Inflammatory macrophage treated with lipopolysaccharide for 4 hours (primary cell): Measurements from ENCODE around the gene MAGI1.

Source experiments
- DNase-seq: peaks from one replicate; pipeline ENCODE4 v3.0.0-alpha.2; 2020

The MAGI1 gene

GRCh38 chr3:65443739-65444446 lies 594.8 kb downstream of the MAGI1 start:
- DNase-seq = no peak

- DNase-seq = no peak
These were observed 599.0 kb downstream of the MAGI1 start for GRCh38 chr3:65439641-65440284.

- DNase-seq = no peak
These were observed 600.1 kb downstream of the MAGI1 start for GRCh38 chr3:65438612-65439011.

- DNase-seq = no peak
These were observed 600.6 kb downstream of the MAGI1 start for GRCh38 chr3:65438096-65438495.

- DNase-seq = no peak
These were observed 602.1 kb downstream of the MAGI1 start for GRCh38 chr3:65436580-65436979.

- DNase-seq = no peak
These were observed 605.2 kb downstream of the MAGI1 start for GRCh38 chr3:65433480-65433879.

DNA sequence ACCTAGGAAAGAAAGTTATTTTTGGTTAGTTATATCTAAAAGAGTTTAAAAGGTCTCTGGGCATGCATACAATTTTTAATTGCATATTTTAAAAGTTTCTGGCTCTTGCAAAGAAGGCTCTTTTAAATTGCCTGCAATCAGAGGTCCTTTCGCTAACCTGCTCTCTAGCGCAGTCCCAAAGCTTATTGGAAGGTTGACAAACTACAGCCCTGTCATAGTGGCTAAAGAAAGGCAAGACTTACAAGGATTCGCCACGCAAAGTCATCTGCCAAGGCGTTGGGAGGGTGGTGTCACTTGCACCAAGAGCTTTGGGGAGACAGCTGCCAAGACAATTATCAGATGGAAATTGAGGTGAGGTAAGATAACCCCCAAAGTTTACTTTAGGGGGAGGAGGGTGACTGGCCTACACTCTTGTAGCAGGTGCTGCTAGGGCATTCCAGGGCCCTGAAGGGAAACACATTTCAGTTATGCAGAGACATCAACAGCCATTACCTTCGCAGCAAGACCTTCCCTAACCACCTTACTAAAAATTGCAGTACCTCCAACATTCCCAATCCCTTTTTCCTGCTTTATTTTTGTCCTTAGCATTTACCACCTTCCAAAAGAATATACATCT lies 606.2 kb downstream of the MAGI1 start:
- DNase-seq = no peak

DNA sequence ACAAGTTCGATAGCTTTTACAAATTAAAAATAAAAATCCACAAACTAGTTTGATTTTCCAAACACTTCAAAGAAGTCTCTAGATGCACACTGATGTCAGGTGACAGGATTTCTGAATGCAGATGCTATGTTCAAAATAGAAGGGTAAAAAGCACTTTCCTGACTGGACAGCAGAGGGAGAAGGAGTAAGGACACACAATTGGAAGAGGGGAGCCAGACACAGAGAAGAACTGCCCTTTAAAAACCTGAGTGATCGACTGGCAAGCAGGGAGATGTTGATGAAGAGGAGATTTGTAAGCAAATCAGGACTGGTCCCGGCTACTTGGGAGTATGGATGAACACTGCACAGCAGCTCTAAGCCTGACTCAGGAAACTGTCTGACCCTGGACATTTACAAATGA lies 612.8 kb downstream of the MAGI1 start:
- DNase-seq = no peak

DNA sequence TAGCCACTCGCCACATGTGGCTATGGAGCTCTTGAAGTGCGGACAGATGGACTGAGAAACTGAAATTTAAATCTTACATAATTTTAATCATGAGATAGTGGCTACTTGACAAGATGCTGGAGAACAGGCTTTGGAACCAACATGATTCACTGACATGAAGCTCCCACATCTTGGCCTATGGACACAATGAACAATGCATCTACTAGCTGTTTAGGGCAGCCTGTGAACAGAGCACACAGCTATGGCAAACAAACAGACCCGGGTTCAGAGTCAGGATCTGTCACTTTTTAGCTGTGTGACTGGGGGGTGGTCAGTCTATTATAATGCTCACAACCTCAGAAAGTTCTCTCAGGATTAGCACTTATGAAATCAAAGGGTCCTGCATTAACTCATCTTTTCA lies 616.6 kb downstream of the MAGI1 start:
- DNase-seq = no peak

- no peak for DNase-seq
These were observed 619.5 kb downstream of the MAGI1 start for GRCh38 chr3:65419233-65419632.

- no peak for DNase-seq
These were observed 624.8 kb downstream of the MAGI1 start for GRCh38 chr3:65413891-65414290.

- no peak for DNase-seq
These were observed 626.1 kb downstream of the MAGI1 start for GRCh38 chr3:65412588-65412987.

DNA sequence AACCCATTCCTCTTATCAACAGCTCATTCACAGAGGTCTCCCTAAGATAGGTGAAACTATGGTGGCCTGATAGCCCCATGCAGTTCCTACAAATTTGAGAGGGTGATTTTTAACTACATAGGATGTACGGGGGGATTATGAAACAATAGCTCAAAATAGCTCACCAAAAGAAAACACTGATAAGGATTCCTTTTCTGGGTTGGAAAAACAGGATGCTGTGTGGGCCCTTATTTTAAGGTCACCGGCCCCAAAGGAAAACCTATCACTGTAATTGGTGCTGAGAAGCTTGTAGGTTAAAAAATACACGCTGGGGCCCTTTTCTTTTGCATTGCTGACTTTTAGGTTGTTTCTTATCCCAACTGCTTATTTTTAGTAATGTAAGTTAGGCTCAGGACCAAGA lies 627.4 kb downstream of the MAGI1 start:
- DNase-seq = no peak

- DNase-seq = no peak
These were observed 629.5 kb downstream of the MAGI1 start for GRCh38 chr3:65409176-65409569.

- DNase-seq = no peak
These were observed 630.1 kb downstream of the MAGI1 start for GRCh38 chr3:65408531-65409175.

- no peak for DNase-seq
These were observed 632.2 kb downstream of the MAGI1 start for GRCh38 chr3:65406470-65406869.

DNA sequence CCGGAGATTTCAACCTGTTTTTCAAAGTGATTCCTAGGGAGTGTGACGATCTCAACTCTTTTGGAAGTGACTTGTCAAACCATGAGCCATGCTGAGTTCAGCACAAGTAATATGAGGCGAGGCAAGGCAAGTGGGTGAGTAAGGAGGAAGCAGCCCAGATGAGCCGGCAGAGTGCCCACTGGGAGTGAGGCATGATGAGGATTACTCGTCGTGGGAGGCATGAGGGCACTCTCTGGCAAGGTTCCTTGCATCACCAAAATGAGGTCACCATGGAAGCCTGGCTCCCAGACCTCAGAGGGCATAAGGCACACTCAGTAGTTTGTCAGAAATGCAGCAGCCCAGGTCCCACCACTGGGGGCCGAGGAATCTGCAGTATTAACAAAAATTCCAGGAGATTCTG lies 636.1 kb downstream of the MAGI1 start:
- peak; percentile 40 for DNase-seq

DNA sequence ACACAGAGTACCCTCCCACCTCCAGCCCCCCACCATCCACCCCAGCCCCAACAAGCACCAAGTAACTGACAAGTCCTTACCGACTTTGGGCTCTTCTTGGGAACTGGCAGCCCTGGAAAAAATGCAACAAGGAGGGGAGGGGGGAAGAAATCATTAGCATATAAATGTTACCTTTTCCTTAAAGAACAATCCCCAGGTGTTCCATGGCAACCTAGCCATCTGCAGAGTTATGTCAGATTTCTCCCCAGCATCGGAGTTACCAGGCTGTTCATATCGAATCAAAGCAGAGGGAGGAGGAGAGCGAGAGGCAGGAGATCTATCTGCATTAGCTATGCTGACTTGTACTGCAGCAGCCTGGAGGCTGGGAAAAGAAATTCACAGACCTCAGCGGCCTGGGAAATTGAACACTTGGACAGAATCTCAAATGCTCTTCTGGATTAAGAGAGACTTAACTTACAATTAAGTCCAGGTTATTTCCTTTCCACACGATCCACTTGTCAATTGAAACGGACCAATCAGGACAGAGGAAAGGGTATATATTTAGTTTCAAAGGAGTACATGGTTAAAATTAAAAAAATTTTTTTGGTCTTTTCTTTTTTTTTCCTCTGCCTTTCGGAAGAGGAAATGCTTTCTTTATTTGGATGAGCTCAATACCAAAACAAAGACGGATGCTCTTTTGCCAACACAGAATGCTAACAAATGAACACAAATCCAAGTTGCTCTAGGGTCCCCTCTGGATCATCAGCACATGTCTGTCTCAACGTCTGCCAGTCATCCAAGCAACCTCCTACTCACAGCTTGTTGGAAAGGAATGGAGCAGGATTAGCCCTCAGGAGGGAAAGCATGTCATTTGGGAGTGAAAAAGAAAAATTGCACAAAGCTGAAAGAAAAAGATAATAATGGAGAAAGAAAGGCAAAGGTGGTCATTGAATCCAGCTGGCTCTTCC lies 637.1 kb downstream of the MAGI1 start:
- DNase-seq = no peak

DNA sequence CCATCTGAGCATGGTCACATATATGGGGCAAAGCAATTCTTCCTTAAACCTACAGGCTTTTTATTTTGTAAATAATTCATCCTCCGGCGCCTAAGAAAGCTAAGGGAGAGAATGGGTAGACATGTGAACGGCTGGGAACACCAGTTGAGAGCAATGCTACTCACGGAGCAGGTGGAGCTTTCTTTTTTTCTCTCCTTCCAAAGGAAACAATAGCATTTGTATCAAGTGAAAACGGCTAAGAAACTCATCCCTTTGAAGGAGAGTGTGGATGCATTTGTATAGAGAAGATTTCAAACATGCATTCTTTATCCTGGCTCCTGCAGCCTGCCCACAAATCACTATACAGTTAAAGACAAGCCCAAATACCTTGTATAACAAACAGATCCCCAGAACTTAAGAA lies 637.8 kb downstream of the MAGI1 start:
- DNase-seq = no peak

GRCh38 chr3:65398953-65399352 lies 639.8 kb downstream of the MAGI1 start:
- DNase-seq = no peak

DNA sequence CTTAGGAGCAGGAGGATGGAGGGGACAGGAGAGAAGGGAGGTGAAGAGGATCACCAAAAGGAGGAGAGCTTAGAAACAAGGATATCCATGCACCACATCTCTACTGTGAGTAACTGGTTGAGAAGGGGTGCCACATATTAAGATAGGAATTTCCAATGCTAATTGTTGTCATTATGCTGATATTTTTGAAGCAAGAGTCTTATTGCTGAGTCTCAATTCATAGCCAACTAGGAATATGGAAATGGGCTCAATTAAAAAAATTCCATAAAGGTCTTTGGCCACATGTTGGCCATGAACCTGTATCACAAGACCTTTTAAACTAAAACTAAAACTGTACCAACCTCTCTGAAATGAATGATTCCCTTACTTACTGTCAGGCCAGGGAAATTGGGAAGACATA lies 642.6 kb downstream of the MAGI1 start:
- no peak for DNase-seq

DNA sequence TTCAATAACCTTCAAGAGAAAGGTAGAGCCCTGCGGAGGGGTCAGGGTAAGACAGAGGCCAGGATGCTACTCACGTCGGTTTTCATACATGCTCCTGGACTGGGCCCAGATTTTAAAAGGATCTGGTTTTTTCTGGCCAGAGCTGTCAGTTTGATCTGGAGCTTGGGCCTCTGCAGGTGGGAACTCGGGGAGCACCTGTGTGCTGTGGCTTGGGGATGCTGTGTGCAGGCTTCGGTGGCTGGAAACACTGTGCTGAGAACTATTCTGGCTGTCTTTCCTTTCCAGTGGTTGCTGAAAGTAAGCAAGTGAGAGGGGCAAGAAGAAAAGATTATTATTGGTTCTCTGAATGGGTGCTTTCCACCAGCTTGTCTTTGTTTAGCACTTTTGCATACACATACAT lies 647.6 kb downstream of the MAGI1 start:
- no peak for DNase-seq

GRCh38 chr3:65385805-65386204 lies 652.9 kb downstream of the MAGI1 start:
- no peak for DNase-seq
